SK-N-SH treated with all-trans-retinoic acid at 6 μM for 48 hours (cell line): ENCODE results near the gene PANX2.

Experiments
- ATAC-seq: fragments of 200-7000 bp; cut with Tn5 transposase; 3 replicates; pipeline ENCODE4 v1.9.1; 2020; ENCODE audit warnings: mild to moderate bottlenecking, moderate library complexity
- ARNTL ChIP-seq: fragments of 450-650 bp; formaldehyde crosslinking; IDR thresholded peaks from 2 replicates; pipeline ENCODE4 v1.5.0; 2020; ENCODE audit warnings: low read depth, mild to moderate bottlenecking, moderate library complexity, borderline replicate concordance
- BACH2 ChIP-seq: fragments of 250-450 bp; sonication (Bioruptor Pico); IDR thresholded peaks from 2 replicates; pipeline ENCODE4 v1.9.0; 2021; ENCODE audit warnings: mild to moderate bottlenecking, borderline replicate concordance
- CREB5 ChIP-seq: fragments of 250-450 bp; sonication (Bioruptor Pico); IDR thresholded peaks from 2 replicates; pipeline ENCODE4 v1.5.1; 2020; ENCODE audit warnings: low read depth, mild to moderate bottlenecking, moderate library complexity
- CSDC2 ChIP-seq: fragments of 250-450 bp; sonication (Bioruptor Pico); IDR thresholded peaks from 2 replicates; pipeline ENCODE4 v1.5.0; 2020; ENCODE audit warnings: mild to moderate bottlenecking, moderate library complexity
- ESRRG ChIP-seq: fragments of 250-450 bp; sonication (Bioruptor Pico); IDR thresholded peaks from 2 replicates; pipeline ENCODE4 v1.6.1; 2021; ENCODE audit warnings: mild to moderate bottlenecking
- GLIS3 ChIP-seq: fragments of 250-450 bp; sonication (Bioruptor Pico); IDR thresholded peaks from 2 replicates; pipeline ENCODE4 v1.5.0; 2020; ENCODE audit warnings: mild to moderate bottlenecking, moderate library complexity
- ISL1 ChIP-seq: fragments of 250-450 bp; sonication (Bioruptor Pico); IDR thresholded peaks from 2 replicates; pipeline ENCODE4 v2.1.2; 2022; ENCODE audit warnings: mild to moderate bottlenecking, moderate library complexity
- OSR1 ChIP-seq: fragments of 250-450 bp; sonication (Bioruptor Pico); IDR thresholded peaks from 2 replicates; pipeline ENCODE4 v1.8.0; 2022; ENCODE audit warnings: moderate library complexity, mild to moderate bottlenecking, inconsistent platforms
- PATZ1 ChIP-seq: fragments of 250-450 bp; sonication (Bioruptor Pico); IDR thresholded peaks from 2 replicates; pipeline ENCODE4 v1.8.0; 2020; ENCODE audit warnings: mild to moderate bottlenecking, moderate library complexity, borderline replicate concordance
- PPARA ChIP-seq: fragments of 250-450 bp; sonication (Bioruptor Pico); IDR thresholded peaks from 2 replicates; pipeline ENCODE4 v1.5.0; 2020; ENCODE audit warnings: mild to moderate bottlenecking, borderline replicate concordance
- RARB ChIP-seq: fragments of 250-450 bp; sonication (Bioruptor Pico); IDR thresholded peaks from 2 replicates; pipeline ENCODE4 v1.8.0; 2021; ENCODE audit warnings: mild to moderate bottlenecking, moderate library complexity
- SNAI2 ChIP-seq: fragments of 250-450 bp; sonication (Bioruptor Pico); IDR thresholded peaks from 2 replicates; pipeline ENCODE4 v1.5.0; 2020; ENCODE audit warnings: mild to moderate bottlenecking, moderate library complexity
- TCF4 ChIP-seq: fragments of 250-450 bp; sonication (Bioruptor Pico); IDR thresholded peaks from 2 replicates; pipeline ENCODE4 v1.8.0; 2021; ENCODE audit warnings: mild to moderate bottlenecking, moderate library complexity, borderline replicate concordance
- TOX ChIP-seq: fragments of 250-450 bp; sonication (Bioruptor Pico); IDR thresholded peaks from 2 replicates; pipeline ENCODE4 v1.8.0; 2021; ENCODE audit warnings: mild to moderate bottlenecking, moderate library complexity, borderline replicate concordance
- TSHZ2 ChIP-seq: fragments of 250-450 bp; sonication (Bioruptor Pico); IDR thresholded peaks from 2 replicates; pipeline ENCODE4 v1.5.0; 2020; ENCODE audit warnings: mild to moderate bottlenecking, moderate library complexity
- ZFP3 ChIP-seq: fragments of 250-450 bp; sonication (Bioruptor Pico); IDR thresholded peaks from 2 replicates; pipeline ENCODE4 v1.5.0; 2020; ENCODE audit warnings: mild to moderate bottlenecking, moderate library complexity
- ZFP30 ChIP-seq: fragments of 450-650 bp; formaldehyde crosslinking; IDR thresholded peaks from 2 replicates; pipeline ENCODE4 v1.5.0; 2022; ENCODE audit warnings: mild to moderate bottlenecking, moderate library complexity
- ZNF565 ChIP-seq: fragments of 450-650 bp; formaldehyde crosslinking; conservative IDR thresholded peaks from 2 replicates; pipeline ENCODE4 v1.5.0; 2020; ENCODE audit warnings: low read depth, mild to moderate bottlenecking, moderate library complexity
- ZNF70 ChIP-seq: fragments of 450-650 bp; formaldehyde crosslinking; IDR thresholded peaks from 2 replicates; pipeline ENCODE4 v1.5.0; 2020; ENCODE audit warnings: mild to moderate bottlenecking, moderate library complexity
- ZNF8 ChIP-seq: fragments of 450-650 bp; formaldehyde crosslinking; IDR thresholded peaks from 2 replicates; pipeline ENCODE4 v1.5.0; 2020; ENCODE audit warnings: mild to moderate bottlenecking, moderate library complexity
- TF ChIP-seq, protein P1 (sequence below): fragments of 250-450 bp; sonication (Bioruptor Pico); IDR thresholded peaks from 2 replicates; pipeline ENCODE4 v1.5.1; 2021; ENCODE audit warnings: mild to moderate bottlenecking, moderate library complexity
- TF ChIP-seq, protein P2 (sequence below): fragments of 250-450 bp; sonication (Bioruptor Pico); IDR thresholded peaks from 2 replicates; pipeline ENCODE4 v1.8.0; 2021; ENCODE audit warnings: low read depth, mild to moderate bottlenecking, moderate library complexity, borderline replicate concordance

Gene PANX2

GRCh38 chr22:50129121-50129736 is 41.3 kb upstream of the PANX2 start:
- TF ChIP-seq ZFP30 (no peak), TCF4 (no peak), TOX (no peak), ZNF70 (CRISPR knock-in tag) (no peak), ZNF565 (CRISPR knock-in tag) (no peak), GLIS3 (CRISPR knock-in tag) (no peak), BACH2 (CRISPR knock-in tag) (no peak), PPARA (CRISPR knock-in tag) (no peak), OSR1 (CRISPR knock-in tag) (no peak), TSHZ2 (no peak), ZFP3 (CRISPR knock-in tag) (no peak), CREB5 (CRISPR knock-in tag) (no peak), ARNTL (CRISPR knock-in tag) (no peak), ISL1 (CRISPR knock-in tag) (no peak), RARB (no peak), ESRRG (no peak)
- TF ChIP-seq, protein P1, sequence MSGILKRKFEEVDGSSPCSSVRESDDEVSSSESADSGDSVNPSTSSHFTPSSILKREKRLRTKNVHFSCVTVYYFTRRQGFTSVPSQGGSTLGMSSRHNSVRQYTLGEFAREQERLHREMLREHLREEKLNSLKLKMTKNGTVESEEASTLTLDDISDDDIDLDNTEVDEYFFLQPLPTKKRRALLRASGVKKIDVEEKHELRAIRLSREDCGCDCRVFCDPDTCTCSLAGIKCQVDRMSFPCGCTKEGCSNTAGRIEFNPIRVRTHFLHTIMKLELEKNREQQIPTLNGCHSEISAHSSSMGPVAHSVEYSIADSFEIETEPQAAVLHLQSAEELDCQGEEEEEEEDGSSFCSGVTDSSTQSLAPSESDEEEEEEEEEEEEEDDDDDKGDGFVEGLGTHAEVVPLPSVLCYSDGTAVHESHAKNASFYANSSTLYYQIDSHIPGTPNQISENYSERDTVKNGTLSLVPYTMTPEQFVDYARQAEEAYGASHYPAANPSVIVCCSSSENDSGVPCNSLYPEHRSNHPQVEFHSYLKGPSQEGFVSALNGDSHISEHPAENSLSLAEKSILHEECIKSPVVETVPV = no peak
- ATAC-seq = no peak

- TF ChIP-seq PATZ1 (no peak), SNAI2 (CRISPR knock-in tag) (no peak), PPARA (CRISPR knock-in tag) (no peak), ZNF8 (CRISPR knock-in tag) (no peak), ZNF565 (CRISPR knock-in tag) (no peak), GLIS3 (CRISPR knock-in tag) (no peak), ISL1 (CRISPR knock-in tag) (no peak), BACH2 (CRISPR knock-in tag) (no peak), RARB (no peak), CREB5 (CRISPR knock-in tag) (no peak), TCF4 (no peak), CSDC2 (CRISPR knock-in tag) (no peak)
- TF ChIP-seq, protein P2, sequence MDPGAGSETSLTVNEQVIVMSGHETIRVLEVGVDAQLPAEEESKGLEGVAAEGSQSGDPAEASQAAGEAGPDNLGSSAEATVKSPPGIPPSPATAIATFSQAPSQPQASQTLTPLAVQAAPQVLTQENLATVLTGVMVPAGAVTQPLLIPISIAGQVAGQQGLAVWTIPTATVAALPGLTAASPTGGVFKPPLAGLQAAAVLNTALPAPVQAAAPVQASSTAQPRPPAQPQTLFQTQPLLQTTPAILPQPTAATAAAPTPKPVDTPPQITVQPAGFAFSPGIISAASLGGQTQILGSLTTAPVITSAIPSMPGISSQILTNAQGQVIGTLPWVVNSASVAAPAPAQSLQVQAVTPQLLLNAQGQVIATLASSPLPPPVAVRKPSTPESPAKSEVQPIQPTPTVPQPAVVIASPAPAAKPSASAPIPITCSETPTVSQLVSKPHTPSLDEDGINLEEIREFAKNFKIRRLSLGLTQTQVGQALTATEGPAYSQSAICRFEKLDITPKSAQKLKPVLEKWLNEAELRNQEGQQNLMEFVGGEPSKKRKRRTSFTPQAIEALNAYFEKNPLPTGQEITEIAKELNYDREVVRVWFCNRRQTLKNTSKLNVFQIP = no peak
- TF ChIP-seq, protein P1 = no peak
- ATAC-seq = no peak
These were observed 38.6 kb upstream of the PANX2 start for GRCh38 chr22:50131894-50132293.
